M059J (cell line): ENCODE measurements around the gene DEFB108B. TPM values are rescaled to one million over a fixed set of nuclear protein-coding genes. Genes with fewer than 3 reads are reported as not detected.
"Not testable (repeated sequence)": the region's sequence is repeated elsewhere in the genome, so short reads cannot be mapped to it uniquely, and the experiment has no call there.

Experiments used
- DNase-seq: peaks from one replicate; pipeline ENCODE4 v3.0.0-alpha.2; 2012; ENCODE audit warnings: low read depth
- total RNA-seq: library from RNA; depleted of rRNA; stranded (reverse); fragments of >200 nt; shearing (Covaris generic); gene quantifications from 2 replicates; pipeline ENCODE4 v1.2.3, GENCODE V29; 2014; rRNA removed

Gene DEFB108B
- total RNA-seq, result not detected in 2 replicates

DNA sequence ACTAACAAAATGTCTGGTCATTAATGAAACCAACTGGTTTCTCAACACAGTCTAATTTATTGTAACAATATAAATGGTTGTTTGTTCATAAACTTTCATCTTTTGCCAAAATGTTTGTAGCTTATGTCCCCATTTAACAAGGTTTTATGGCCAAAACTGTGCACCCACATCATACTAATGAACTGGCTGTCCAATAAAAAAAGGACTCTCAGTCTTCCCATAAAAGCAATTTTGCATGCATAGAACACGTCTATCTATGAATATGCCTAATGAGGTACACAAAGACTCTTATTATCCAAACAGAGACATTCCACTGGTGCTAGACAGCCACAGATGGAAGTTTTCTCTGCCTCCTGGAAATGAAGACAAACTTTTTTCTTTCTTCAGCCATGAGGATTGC, at the start of gene DEFB108B:
Gene DEFB108B (plus strand): TSS at position 390 of the 400 bp plus-strand sequence. CDS start 0 bp downstream, at position 390.
- not testable (repeated sequence) for DNase-seq

DNA sequence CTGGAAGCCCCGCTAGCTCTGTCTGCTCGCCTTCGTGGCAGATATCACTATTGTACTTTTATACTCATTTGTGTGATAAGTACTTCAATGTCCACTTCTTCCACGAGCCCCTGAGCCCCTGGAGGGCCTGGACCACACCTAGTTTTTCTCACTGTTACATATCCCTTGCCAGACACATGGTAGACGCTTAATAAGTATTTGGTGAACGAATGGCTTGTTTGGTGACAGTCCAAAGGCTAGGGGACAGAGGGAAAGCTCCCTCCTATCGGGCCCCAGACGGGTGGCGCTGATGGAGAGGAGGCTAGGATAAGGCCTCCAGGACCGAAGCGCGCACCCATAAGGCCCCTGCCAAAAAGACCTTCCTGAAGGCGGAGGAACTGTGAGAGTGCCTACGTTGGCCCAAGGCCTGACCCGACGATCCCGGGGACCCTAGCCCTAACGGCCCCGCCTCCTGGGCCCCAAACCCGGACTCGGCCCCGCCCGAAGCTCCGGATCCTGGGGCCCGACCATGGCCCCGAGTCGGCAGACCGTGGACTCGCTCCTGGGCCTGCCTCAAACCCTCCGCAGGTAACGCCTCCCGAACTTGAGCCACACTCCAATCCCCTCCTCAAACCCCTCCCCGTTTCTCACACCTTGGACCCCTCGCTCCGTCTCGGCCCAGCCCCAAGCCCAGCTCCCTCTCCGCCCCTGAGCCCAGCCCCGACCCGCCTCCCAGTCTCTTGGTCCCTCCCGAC, 46.7 kb upstream of the DEFB108B start:
- DNase-seq, result peak; percentile 81

- not testable (repeated sequence) for DNase-seq
Measured at GRCh38 chr11:71786848-71787097, 46.2 kb upstream of the DEFB108B start.

- DNase-seq, result peak; percentile 99
Measured at GRCh38 chr11:71787098-71787823, 45.7 kb upstream of the DEFB108B start.

GRCh38 chr11:71787824-71788454, 45.1 kb upstream of the DEFB108B start:
- peak; percentile 66 for DNase-seq

- peak; percentile 71 for DNase-seq
Measured at GRCh38 chr11:71789444-71790196, 43.4 kb upstream of the DEFB108B start.

GRCh38 chr11:71791111-71791510, 41.9 kb upstream of the DEFB108B start:
- DNase-seq, result not testable (repeated sequence)

GRCh38 chr11:71792621-71793235, 40.3 kb upstream of the DEFB108B start:
- DNase-seq, result peak; percentile 34

DNA sequence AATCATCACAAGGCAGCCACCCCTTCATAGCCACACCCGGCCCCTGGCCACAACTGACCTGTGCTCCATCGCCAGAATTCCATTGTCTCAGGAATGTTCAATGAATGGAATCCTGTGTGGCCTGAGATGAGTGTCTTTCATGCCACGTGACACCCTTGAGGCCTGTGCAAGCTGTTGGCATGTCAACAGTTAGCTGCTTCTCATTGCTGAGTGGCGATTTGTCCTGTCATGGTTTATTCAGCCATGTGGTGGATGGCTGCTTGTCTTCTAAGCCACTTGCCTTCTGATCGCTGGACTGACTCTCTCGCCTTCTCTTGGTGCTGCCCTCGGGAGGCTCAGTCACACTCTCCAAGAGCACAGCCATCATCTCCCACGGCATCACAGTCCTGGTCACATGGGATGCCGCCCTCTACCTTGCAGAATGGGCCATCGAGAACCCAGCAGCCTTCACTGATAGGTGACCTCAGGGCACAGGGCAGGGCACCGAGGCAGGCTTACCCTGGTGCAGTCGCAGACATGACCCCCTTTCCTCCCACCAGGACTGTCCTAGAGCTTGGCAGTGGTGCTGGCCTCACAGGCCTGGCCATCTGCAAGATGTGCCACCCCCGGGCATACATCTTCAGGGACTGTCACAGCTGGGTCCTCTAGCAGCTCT, 38.5 kb upstream of the DEFB108B start:
- DNase-seq, result peak; percentile 90

- not testable (repeated sequence) for DNase-seq
Measured at GRCh38 chr11:71795236-71795635, 37.8 kb upstream of the DEFB108B start.

GRCh38 chr11:71796016-71796415, 37.0 kb upstream of the DEFB108B start:
- not testable (repeated sequence) for DNase-seq

- not testable (repeated sequence) for DNase-seq
Measured at GRCh38 chr11:71796781-71797180, 36.2 kb upstream of the DEFB108B start.

- not testable (repeated sequence) for DNase-seq
Measured at GRCh38 chr11:71799556-71800128, 33.4 kb upstream of the DEFB108B start.

DNA sequence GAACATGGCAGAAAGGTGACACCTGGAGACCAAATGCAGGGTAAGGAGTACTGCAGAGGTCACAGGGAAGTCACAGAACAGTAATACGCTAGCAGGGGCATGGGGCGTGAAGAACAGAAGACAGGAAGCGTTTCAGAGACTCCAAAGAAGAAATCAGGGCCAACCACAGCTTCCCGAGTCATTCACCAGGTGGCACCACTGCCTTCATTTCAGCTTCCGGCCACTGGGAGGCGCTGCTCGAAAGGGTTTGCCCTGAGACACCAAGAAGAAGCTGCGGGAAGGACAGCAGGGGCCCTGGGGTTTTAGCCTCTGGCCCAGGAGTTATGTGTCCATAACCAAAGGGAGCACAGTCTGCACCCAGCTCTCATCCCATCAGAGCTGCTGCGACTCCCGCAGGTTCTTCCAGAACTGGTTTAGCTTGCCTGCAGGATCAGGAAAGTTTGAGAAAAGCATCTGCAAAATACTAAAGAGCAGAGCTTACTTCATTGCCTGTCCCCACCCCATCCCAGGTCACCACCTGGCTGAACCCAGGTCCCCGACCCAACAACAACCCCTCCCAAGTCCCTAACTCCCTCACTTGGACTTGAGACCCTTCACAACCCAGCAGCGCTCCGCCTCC, 32.6 kb upstream of the DEFB108B start:
- DNase-seq, result peak; percentile 61

GRCh38 chr11:71801026-71801425, 32.0 kb upstream of the DEFB108B start:
- DNase-seq, result not testable (repeated sequence)

GRCh38 chr11:71802874-71803273, 30.1 kb upstream of the DEFB108B start:
- not testable (repeated sequence) for DNase-seq

- DNase-seq, result not testable (repeated sequence)
Measured at GRCh38 chr11:71804158-71804947, 28.6 kb upstream of the DEFB108B start.

DNA sequence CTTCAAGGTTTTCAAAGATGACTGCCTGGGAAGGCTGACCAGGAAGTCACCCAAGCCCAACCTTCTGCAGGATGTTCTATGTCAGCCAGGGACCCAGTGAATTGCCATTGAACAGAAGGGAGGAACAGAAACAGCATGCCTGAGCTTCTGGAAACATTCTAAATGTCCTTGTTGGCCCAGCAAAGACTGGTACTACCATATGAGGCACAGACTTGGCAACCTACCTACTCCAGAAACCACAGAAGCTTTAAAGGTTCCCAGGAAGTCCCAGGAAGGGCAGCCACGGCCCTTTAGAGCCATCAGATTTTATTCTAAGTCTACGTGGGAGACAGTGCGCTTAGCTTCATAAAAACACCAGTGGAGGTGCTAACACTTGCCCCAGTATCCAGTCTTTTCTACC, 20.5 kb upstream of the DEFB108B start:
- peak; percentile 68 for DNase-seq
